Caco-2 (cell line): ENCODE results near the gene PHF20. TPM values are rescaled to one million over a fixed set of nuclear protein-coding genes. Genes with fewer than 3 reads are reported as not detected.
"Not testable (repeated sequence)": the region's sequence is repeated elsewhere in the genome, so short reads cannot be mapped to it uniquely, and the experiment has no call there.

ENCODE experiments used
- BruUV-seq: library from RNA; stranded (reverse); fragments of 400-500 nt; replicated peaks from 2 replicates; lab custom pipeline; 2021; lab: Mats Ljungman, UMichigan
- CTCF ChIA-PET: fragments of 300-600 bp; sonication (Branson Sonifier 250); formaldehyde crosslinking; loops from one replicate; lab custom pipeline; 2022; ENCODE audit warnings: antibody characterized with exemption; lab: Charles Lee
- POLR2A ChIA-PET: fragments of 300-600 bp; sonication (Branson Sonifier 250); formaldehyde crosslinking; loops from one replicate; lab custom pipeline; 2022; ENCODE audit warnings: antibody characterized with exemption; lab: Charles Lee
- DNase-seq, 2 experiments: peaks; one replicate each; pipeline versions ENCODE4 v3.0.0 to v3.0.0-alpha.2; 2020 to 2022
- H3K27me3 ChIP-seq: replicated peaks from 2 replicates; pipeline ENCODE4 v1.6.0; 2011; ENCODE audit warnings: low read length; ENCODE audit not compliant: control insufficient read depth, insufficient read depth
- H3K36me3 ChIP-seq: 2 replicates; pipeline ENCODE4 v1.5.1; 2011; ENCODE audit warnings: low read length; ENCODE audit not compliant: control insufficient read depth, insufficient read depth
- H3K4me1 ChIP-seq: fragments of 250-450 bp; sonication (Bioruptor Pico); 2 replicates; pipeline ENCODE4 v1.5.1; 2020; ENCODE audit warnings: mild to moderate bottlenecking
- H3K4me3 ChIP-seq: 2 replicates; pipeline ENCODE4 v1.5.1; 2011; ENCODE audit warnings: low read depth, mild to moderate bottlenecking, control low read depth, low read length
- H3K9me3 ChIP-seq: fragments of 250-450 bp; sonication (Bioruptor Pico); 2 replicates; pipeline ENCODE4 v1.5.1; 2020; ENCODE audit warnings: mild to moderate bottlenecking, moderate library complexity
- H3K27ac Mint-ChIP-seq: one replicate; pipeline ENCODE4 v1.8.0; 2022; ENCODE audit warnings: mixed read lengths; ENCODE audit not compliant: unreplicated experiment
- H3K27me3 Mint-ChIP-seq: one replicate; pipeline ENCODE4 v1.8.0; 2022; ENCODE audit warnings: mixed read lengths; ENCODE audit not compliant: insufficient read depth, unreplicated experiment
- H3K36me3 Mint-ChIP-seq: one replicate; pipeline ENCODE4 v1.8.0; 2022; ENCODE audit warnings: mild to moderate bottlenecking, mixed read lengths; ENCODE audit not compliant: insufficient read depth, unreplicated experiment
- H3K4me1 Mint-ChIP-seq: one replicate; pipeline ENCODE4 v1.8.0; 2022; ENCODE audit warnings: low read depth, mixed read lengths; ENCODE audit not compliant: unreplicated experiment
- H3K4me3 Mint-ChIP-seq: one replicate; pipeline ENCODE4 v1.8.0; 2022; ENCODE audit warnings: mild to moderate bottlenecking, moderate library complexity, mixed read lengths; ENCODE audit not compliant: unreplicated experiment
- H3K9me3 Mint-ChIP-seq: one replicate; pipeline ENCODE4 v1.8.0; 2022; ENCODE audit warnings: mixed read lengths; ENCODE audit not compliant: unreplicated experiment
- intact Hi-C: fragments of 100-400 bp; cut with micrococcal nuclease; formaldehyde crosslinking; loops from one replicate; pipeline ENCODE4 v1.10.0; 2022; ENCODE audit not compliant: unreplicated experiment
- total RNA-seq: library from RNA; stranded (reverse); gene quantifications from 2 replicates; pipeline ENCODE4 v1.2.3, GENCODE V29; 2022
- TF ChIP-seq, protein P1 (sequence below), 2 experiments: fragments of 200-600 bp in 1 of 2; IDR thresholded peaks; 1 replicate in 1 of 2; 2 replicates in 1 of 2; pipeline versions ENCODE4 v1.5.1 to v1.8.0; 2011 to 2022; ENCODE audit warnings: antibody characterized with exemption in 1 of 2, control low read depth in 1 of 2, inconsistent platforms in 1 of 2, low read depth in 1 of 2, low read length in 1 of 2, mild to moderate bottlenecking in 1 of 2, moderate library complexity in 1 of 2; ENCODE audit not compliant: insufficient read depth in 1 of 2, severe bottlenecking in 1 of 2, unreplicated experiment in 1 of 2

The PHF20 gene
- total RNA-seq, 1 experiment from 2014 or later: 109 TPM

DNA sequence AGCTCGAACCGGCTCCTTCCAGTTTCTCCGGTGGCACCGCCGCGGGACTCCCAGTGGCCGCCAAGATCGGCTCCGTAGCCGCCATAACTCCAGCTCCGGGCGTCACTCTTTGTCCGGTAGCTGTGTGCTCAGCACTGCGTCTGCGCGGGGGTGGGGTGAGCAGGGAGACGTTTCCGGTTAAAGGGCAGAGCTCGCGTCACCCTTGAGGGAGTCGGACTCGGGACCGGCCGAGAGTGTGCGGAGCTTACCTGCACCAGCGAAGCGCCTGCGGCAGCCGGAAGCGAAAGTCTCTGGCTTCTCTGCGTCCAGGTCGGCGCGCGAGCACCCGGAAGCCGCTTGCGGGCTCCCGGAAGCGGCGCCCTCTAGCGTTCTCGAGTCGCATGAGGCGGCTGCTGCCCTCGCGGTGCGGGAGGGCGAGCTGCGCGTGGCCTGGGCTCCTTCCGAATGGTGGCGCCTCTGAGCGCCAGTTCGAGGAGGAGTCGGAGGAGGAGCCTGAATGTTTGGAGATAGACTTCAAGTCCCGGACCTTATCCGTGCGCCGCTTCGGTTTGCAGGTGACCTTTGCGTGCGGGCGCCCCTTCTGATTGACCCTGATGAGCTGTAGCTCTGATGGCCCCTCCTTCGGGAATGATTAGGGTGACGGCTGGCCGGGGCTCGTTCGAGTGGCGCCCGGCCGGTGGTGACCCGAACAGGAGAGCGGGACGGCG is 182.5 kb downstream of the PHF20 start, which contains the start of gene SCAND1:
Gene SCAND1, minus strand, starts transcription at position 303 of the 707 bp plus-strand sequence. Its CDS starts 218 bp downstream, at position 85.
- peak; percentile 100 for DNase-seq
- POLR2A ChIA-PET: interaction anchor here (0.5 to 3.7 kb wide), 42 partner anchors 8 to 1129 kb away, joined by 3 to 87 read pairs (median 4); partner anchors contain the start of genes AAR2, CEP250, CNBD2 and CPNE1
- Mint-ChIP-seq H3K4me3 (peak within 1 kb of the TSS; percentile 88), H3K36me3 (peaks cover 39% of the 10 kb centered on the region), H3K9me3 (peaks cover 8% of the 10 kb centered on the region), H3K4me1 (peaks cover 9% of the 10 kb centered on the region), H3K27me3 (no peaks in the 10 kb centered on the region), H3K27ac (peak within 1 kb of the TSS; percentile 96)
- TF ChIP-seq, protein P1, sequence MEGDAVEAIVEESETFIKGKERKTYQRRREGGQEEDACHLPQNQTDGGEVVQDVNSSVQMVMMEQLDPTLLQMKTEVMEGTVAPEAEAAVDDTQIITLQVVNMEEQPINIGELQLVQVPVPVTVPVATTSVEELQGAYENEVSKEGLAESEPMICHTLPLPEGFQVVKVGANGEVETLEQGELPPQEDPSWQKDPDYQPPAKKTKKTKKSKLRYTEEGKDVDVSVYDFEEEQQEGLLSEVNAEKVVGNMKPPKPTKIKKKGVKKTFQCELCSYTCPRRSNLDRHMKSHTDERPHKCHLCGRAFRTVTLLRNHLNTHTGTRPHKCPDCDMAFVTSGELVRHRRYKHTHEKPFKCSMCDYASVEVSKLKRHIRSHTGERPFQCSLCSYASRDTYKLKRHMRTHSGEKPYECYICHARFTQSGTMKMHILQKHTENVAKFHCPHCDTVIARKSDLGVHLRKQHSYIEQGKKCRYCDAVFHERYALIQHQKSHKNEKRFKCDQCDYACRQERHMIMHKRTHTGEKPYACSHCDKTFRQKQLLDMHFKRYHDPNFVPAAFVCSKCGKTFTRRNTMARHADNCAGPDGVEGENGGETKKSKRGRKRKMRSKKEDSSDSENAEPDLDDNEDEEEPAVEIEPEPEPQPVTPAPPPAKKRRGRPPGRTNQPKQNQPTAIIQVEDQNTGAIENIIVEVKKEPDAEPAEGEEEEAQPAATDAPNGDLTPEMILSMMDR (IDR thresholded peaks at IDR 0.05; ENCODE audit: insufficient read depth in 1 of 2, low read depth in 1 of 2, low read length in 1 of 2, severe bottlenecking in 1 of 2, unreplicated experiment in 1 of 2): peak; percentile 99 to 100
- peaks cover 22% of the 10 kb centered on the region for H3K4me1 ChIP-seq
- H3K4me3 ChIP-seq: peak within 1 kb of the TSS; percentile 86
- intact Hi-C loops: loop anchor here (1.0 to 10.0 kb wide), 9 partner anchors 14 to 1077 kb away; partner anchors contain the start of genes ACSS2, CNBD2 and RBM39
- CTCF ChIA-PET: interaction anchor here (0.5 to 3.8 kb wide), 73 partner anchors 8 to 1130 kb away, joined by 3 to 54 read pairs (median 5); partner anchors contain the start of genes CNBD2, ERGIC3, PHF20 and RAB5IF
- H3K36me3 ChIP-seq: no peaks in the 10 kb centered on the region
- H3K9me3 ChIP-seq: peaks cover 4% of the 10 kb centered on the region; the same call in 1 of the 2 replicates
- BruUV-seq: no TSS peak
- H3K27me3 ChIP-seq: no peaks in the 10 kb centered on the region

DNA sequence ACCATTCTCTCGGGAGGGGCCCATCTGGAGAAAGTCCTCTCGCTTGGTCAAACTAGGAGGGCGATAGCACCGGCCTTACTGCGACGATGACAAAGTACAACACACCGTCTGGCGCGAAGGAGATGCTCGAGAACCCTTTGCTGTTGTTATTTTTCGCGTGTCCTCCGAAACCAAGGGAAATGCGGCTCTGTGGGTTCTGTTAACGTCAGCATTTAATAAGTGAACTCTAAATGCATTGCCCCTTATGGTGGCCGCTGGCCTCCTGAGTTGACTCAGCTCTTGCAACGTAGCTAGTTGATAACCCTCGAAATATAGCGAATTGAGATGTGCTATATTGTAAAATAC is 183.1 kb downstream of the PHF20 start:
- peaks cover 34% of the 10 kb centered on the region for H3K36me3 Mint-ChIP-seq
- TSS peak; percentile 93 for BruUV-seq
- no peaks in the 10 kb centered on the region for H3K27me3 Mint-ChIP-seq
- ChIA-PET POLR2A (interaction anchor here (0.5 to 3.7 kb wide), 30 partner anchors 7 to 500 kb away, joined by 3 to 87 read pairs (median 5); partner anchors contain the start of genes AAR2, CEP250, CNBD2 and CPNE1), CTCF (interaction anchor here (0.5 to 3.8 kb wide), 51 partner anchors 8 to 965 kb away, joined by 3 to 54 read pairs (median 6); partner anchors contain the start of genes CNBD2, ERGIC3, PHF20 and RAB5IF)
- no peak for DNase-seq
- peak overlapping the region; percentile 88 for H3K4me3 Mint-ChIP-seq
- TF ChIP-seq, protein P1 (IDR thresholded peaks at IDR 0.05; ENCODE audit: insufficient read depth in 1 of 2, low read depth in 1 of 2, low read length in 1 of 2, severe bottlenecking in 1 of 2, unreplicated experiment in 1 of 2): no peak
- peak overlapping the region; percentile 96 for H3K27ac Mint-ChIP-seq
- peaks cover 9% of the 10 kb centered on the region for H3K4me1 Mint-ChIP-seq
- H3K9me3 ChIP-seq: peaks cover 6% of the 10 kb centered on the region; the same call in 1 of the 2 replicates
- H3K4me1 ChIP-seq: peaks cover 22% of the 10 kb centered on the region
- intact Hi-C loops: loop anchor here (1.0 to 10.0 kb wide), 9 partner anchors 13 to 1078 kb away; partner anchors contain the start of genes ACSS2, CNBD2 and RBM39
- H3K36me3 ChIP-seq: no peaks in the 10 kb centered on the region
- H3K27me3 ChIP-seq: no peaks in the 10 kb centered on the region
- peaks cover 13% of the 10 kb centered on the region for H3K9me3 Mint-ChIP-seq
- peak overlapping the region; percentile 86 for H3K4me3 ChIP-seq

- Mint-ChIP-seq H3K36me3 (peaks cover 33% of the 10 kb centered on the region), H3K4me1 (peaks cover 16% of the 10 kb centered on the region), H3K27ac (no peak overlapping the region), H3K9me3 (peaks cover 13% of the 10 kb centered on the region), H3K27me3 (peaks cover 5% of the 10 kb centered on the region), H3K4me3 (no peak overlapping the region)
- Histone ChIP-seq H3K36me3 (no peaks in the 10 kb centered on the region), H3K9me3 (peaks cover 6% of the 10 kb centered on the region; the same call in 1 of the 2 replicates), H3K27me3 (no peaks in the 10 kb centered on the region), H3K4me1 (peaks cover 22% of the 10 kb centered on the region), H3K4me3 (no peak overlapping the region)
- BruUV-seq: no TSS peak
- intact Hi-C loops: loop anchor here (10.0 kb wide), 1 partner anchor 492 kb away; no protein-coding TSS in a partner anchor
- DNase-seq: peak in 1 of 2 experiments; percentile 31
- POLR2A ChIA-PET: interaction anchor here (0.7 kb wide), 1 partner anchor 214 kb away, joined by 3 read pairs; no protein-coding TSS in a partner anchor
- CTCF ChIA-PET: no interaction called here
- TF ChIP-seq, protein P1 (IDR thresholded peaks at IDR 0.05; ENCODE audit: insufficient read depth in 1 of 2, low read depth in 1 of 2, low read length in 1 of 2, severe bottlenecking in 1 of 2, unreplicated experiment in 1 of 2): no peak
These were observed 184.8 kb downstream of the PHF20 start for GRCh38 chr20:35956616-35957015.

GRCh38 chr20:35959291-35959690 is 187.5 kb downstream of the PHF20 start:
- H3K27me3 ChIP-seq, H3K27ac Mint-ChIP-seq, POLR2A ChIA-PET, CTCF ChIA-PET, H3K36me3 ChIP-seq, H3K9me3 ChIP-seq, H3K4me1 ChIP-seq, BruUV-seq, H3K36me3 Mint-ChIP-seq, H3K4me3 ChIP-seq, H3K4me1 Mint-ChIP-seq, H3K27me3 Mint-ChIP-seq, DNase-seq, H3K4me3 Mint-ChIP-seq: not testable (repeated sequence)
- peaks cover 13% of the 10 kb centered on the region for H3K9me3 Mint-ChIP-seq
- intact Hi-C loops: loop anchor here (10.0 kb wide), 1 partner anchor 494 kb away; no protein-coding TSS in a partner anchor
